Endothelial cell of umbilical vein (primary cell): ENCODE results near the gene TLE3. TPM values are rescaled to one million over a fixed set of nuclear protein-coding genes. Genes with fewer than 3 reads are reported as not detected.

Source experiments
- BruUV-seq: library from RNA; stranded (reverse); fragments of 400-500 nt; replicated peaks from 2 replicates; lab custom pipeline; 2021; lab: Mats Ljungman, UMichigan
- CTCF ChIA-PET: fragments of 300-600, 350-600 bp; sonication (Branson Sonifier 250); formaldehyde crosslinking; loops from one replicate; lab custom pipeline; 2021; ENCODE audit warnings: antibody characterized with exemption, inconsistent platforms; lab: Charles Lee
- POLR2A ChIA-PET: fragments of 300-600, 350-600 bp; sonication (Branson Sonifier 250); formaldehyde crosslinking; loops from one replicate; lab custom pipeline; 2021; ENCODE audit warnings: antibody characterized with exemption, inconsistent platforms; lab: Charles Lee
- DNase-seq: peaks from one replicate; pipeline ENCODE4 v3.0.0-alpha.2; 2011; ENCODE audit warnings: low read depth, low spot score
- FAIRE-seq: peaks from 2 replicates; lab custom pipeline; 2011; peaks lifted over from hg19 to GRCh38; lab: Jason Lieb, UNC
- H2AFZ ChIP-seq: 2 replicates; pipeline ENCODE4 v1.6.0; 2012; ENCODE audit warnings: low read depth, low read length, control low read depth, inconsistent platforms
- H3K27ac ChIP-seq: 2 replicates; pipeline ENCODE4 v1.5.1; 2011; ENCODE audit warnings: low read depth, mild to moderate bottlenecking, control low read depth, low read length, moderate library complexity; ENCODE audit not compliant: insufficient read depth
- H3K27me3 ChIP-seq, 2 experiments: 2 replicates each; pipeline versions ENCODE4 v1.6.0 to v1.6.1; 2011; ENCODE audit warnings: low read length in 2 of 2, mixed read lengths in 1 of 2; ENCODE audit not compliant: control insufficient read depth in 2 of 2, insufficient read depth in 2 of 2
- H3K36me3 ChIP-seq, 2 experiments: 2 replicates in 1 of 2; 3 replicates in 1 of 2; pipeline ENCODE4 v1.5.1; 2011; ENCODE audit warnings: low read length in 2 of 2, mild to moderate bottlenecking in 1 of 2, moderate library complexity in 1 of 2; ENCODE audit not compliant: control insufficient read depth in 2 of 2, insufficient read depth in 2 of 2; ENCODE audit errors: extremely low read depth in 1 of 2
- H3K4me1 ChIP-seq: 3 replicates; pipeline ENCODE4 v1.5.1; 2011; ENCODE audit warnings: mild to moderate bottlenecking, low read length; ENCODE audit not compliant: control insufficient read depth, insufficient read depth; ENCODE audit errors: extremely low read depth
- H3K4me2 ChIP-seq: 2 replicates; pipeline ENCODE4 v1.6.1; 2011; ENCODE audit warnings: low read length, control low read depth, mixed read lengths; ENCODE audit not compliant: insufficient read depth
- H3K4me3 ChIP-seq, 3 experiments: fragments of 200-600 bp in 1 of 3; sonication (generic), shearing (Covaris generic) in 1 of 3; replicated peaks in 1 of 3; 2 replicates each; pipeline ENCODE4 v1.5.1; 2011 to 2016; ENCODE audit warnings: control low read depth in 3 of 3, low read length in 3 of 3, mild to moderate bottlenecking in 2 of 3, inconsistent platforms in 1 of 3, low read depth in 1 of 3, moderate library complexity in 1 of 3; ENCODE audit not compliant: insufficient read depth in 1 of 3
- H3K79me2 ChIP-seq: 2 replicates; pipeline ENCODE4 v1.6.0; 2012; ENCODE audit warnings: low read length, inconsistent platforms; ENCODE audit not compliant: control insufficient read depth, insufficient read depth
- H3K9ac ChIP-seq: replicated peaks from 2 replicates; pipeline ENCODE3; 2011; ENCODE audit warnings: low read length, control low read depth; ENCODE audit not compliant: insufficient read depth; ENCODE audit errors: extremely low read depth
- H3K9me1 ChIP-seq: replicated peaks from 3 replicates; pipeline ENCODE4 v1.6.0; 2011; ENCODE audit warnings: mild to moderate bottlenecking, low read length; ENCODE audit not compliant: control insufficient read depth, insufficient read depth; ENCODE audit errors: extremely low read depth
- H3K9me3 ChIP-seq: replicated peaks from 2 replicates; pipeline ENCODE4 v1.5.1; 2012; ENCODE audit warnings: low read length, inconsistent platforms; ENCODE audit not compliant: control insufficient read depth, insufficient read depth
- H4K20me1 ChIP-seq: replicated peaks from 2 replicates; pipeline ENCODE3; 2011; ENCODE audit warnings: mild to moderate bottlenecking, low read length; ENCODE audit not compliant: control insufficient read depth, insufficient read depth; ENCODE audit errors: extremely low read depth
- EZH2 ChIP-seq: IDR thresholded peaks from 2 replicates; pipeline ENCODE4 v1.6.1; 2012; ENCODE audit warnings: borderline replicate concordance, low read depth, mild to moderate bottlenecking, moderate library complexity, low read length, inconsistent platforms; ENCODE audit not compliant: severe bottlenecking
- FOS ChIP-seq: IDR thresholded peaks from 2 replicates; pipeline ENCODE4 v1.6.1; 2011; ENCODE audit warnings: mild to moderate bottlenecking, low read length, moderate library complexity, borderline replicate concordance; ENCODE audit not compliant: insufficient read depth
- GATA2 ChIP-seq: IDR thresholded peaks from 2 replicates; pipeline ENCODE4 v1.7.0; 2011; ENCODE audit warnings: low read depth, mild to moderate bottlenecking, moderate library complexity, mixed read lengths, low read length; ENCODE audit not compliant: insufficient read length, insufficient read depth
- JUN ChIP-seq: IDR thresholded peaks from 2 replicates; pipeline ENCODE4 v1.6.1; 2011; ENCODE audit warnings: borderline replicate concordance, low read depth; ENCODE audit not compliant: insufficient read length, insufficient read depth
- MYC ChIP-seq: IDR thresholded peaks from one replicate; pipeline ENCODE4 v1.6.1; 2011; ENCODE audit warnings: mild to moderate bottlenecking, low read depth, low read length
- POLR2A ChIP-seq: IDR thresholded peaks from 2 replicates; pipeline ENCODE4 v1.6.1; 2012; ENCODE audit warnings: low read depth, mild to moderate bottlenecking, control low read depth, low read length
- POLR2AphosphoS5 ChIP-seq: IDR thresholded peaks from 2 replicates; pipeline ENCODE4 v1.6.1; 2012; ENCODE audit warnings: low read depth, mild to moderate bottlenecking, control low read depth, low read length, moderate library complexity; ENCODE audit not compliant: insufficient read depth
- dilution Hi-C: fragments of 300-500 bp; cut with MboI; formaldehyde crosslinking; loops from one replicate; pipeline ENCODE4 v1.15.0; 2019; ENCODE audit warnings: low sequenced_read_pairs; ENCODE audit not compliant: extremely low pct_ligation_motif_present
- intact Hi-C: fragments of 100-400 bp; cut with micrococcal nuclease; formaldehyde crosslinking; loops from one replicate; pipeline ENCODE4 v1.10.0; 2022
- polyA plus RNA-seq, 4 experiments: library from polyadenylated mRNA; depleted of rRNA in 3 of 4; stranded (reverse) in 3 of 4; unstranded in 1 of 4; fragments of >200 nt; gene quantifications; 2 replicates each; pipeline versions ENCODE4 v1.2.1 to v1.2.3, GENCODE V29; 2011 to 2012; ENCODE audit warnings: missing spikeins in 1 of 4
- total RNA-seq: library from RNA; stranded (reverse); gene quantifications from 2 replicates; pipeline ENCODE4 v1.2.3, GENCODE V29; 2021
- TF ChIP-seq, protein P1 (sequence below): IDR thresholded peaks from 2 replicates; pipeline ENCODE4 v1.6.1; 2011; ENCODE audit not compliant: insufficient read depth, insufficient read length
- TF ChIP-seq, protein P2 (sequence below), 2 donors: IDR thresholded peaks; 1 replicate in 1 of 2; 2 replicates in 1 of 2; pipeline ENCODE4 v1.5.1; 2011; ENCODE audit warnings: low read length in 2 of 2, mild to moderate bottlenecking in 2 of 2, moderate library complexity in 2 of 2, control low read depth in 1 of 2, inconsistent platforms in 1 of 2, low read depth in 1 of 2; ENCODE audit not compliant: insufficient read depth in 1 of 2; ENCODE audit errors: extremely low read depth in 1 of 2

Gene TLE3
- total and polyA plus RNA-seq, 2 donors (not counting 3 experiments of a cell fraction or from before 2014, with no cell fraction given): 40.5 to 56.9 TPM

DNA sequence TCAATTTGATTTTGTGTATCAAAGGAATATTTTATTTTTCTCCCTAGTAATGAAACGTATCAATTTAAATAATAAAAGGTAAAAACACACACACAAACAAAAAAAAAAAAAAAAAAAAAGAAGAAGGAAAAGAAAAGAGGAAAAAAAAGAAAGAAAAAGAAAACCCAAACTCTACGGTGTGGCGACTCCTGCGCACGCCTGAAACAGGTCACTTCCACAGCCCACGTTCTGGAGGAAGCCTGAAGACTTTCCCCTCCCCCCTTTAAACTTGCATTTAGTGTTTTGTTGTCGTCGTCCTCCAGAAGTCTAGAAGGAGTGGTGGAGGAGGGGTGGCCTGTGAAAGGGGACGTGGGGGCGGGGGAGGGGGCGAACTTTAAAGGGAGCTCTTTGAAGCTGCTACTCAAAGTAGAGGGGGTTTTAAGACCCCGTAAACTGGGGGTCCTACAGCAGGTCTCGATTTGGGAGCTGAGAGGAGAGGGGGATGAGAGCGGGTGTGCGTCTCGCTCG lies 2.3 kb upstream of the TLE3 start:
- H3K27ac ChIP-seq: peak overlapping the region; percentile 8
- dilution Hi-C loops: no loop called here
- TF ChIP-seq POLR2AphosphoS5 (no peak), GATA2 (no peak), FOS (no peak), JUN (no peak), MYC (no peak), POLR2A (no peak), EZH2 (no peak)
- TF ChIP-seq, protein P1, sequence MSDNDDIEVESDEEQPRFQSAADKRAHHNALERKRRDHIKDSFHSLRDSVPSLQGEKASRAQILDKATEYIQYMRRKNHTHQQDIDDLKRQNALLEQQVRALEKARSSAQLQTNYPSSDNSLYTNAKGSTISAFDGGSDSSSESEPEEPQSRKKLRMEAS: no peak
- TF ChIP-seq, protein P2, sequence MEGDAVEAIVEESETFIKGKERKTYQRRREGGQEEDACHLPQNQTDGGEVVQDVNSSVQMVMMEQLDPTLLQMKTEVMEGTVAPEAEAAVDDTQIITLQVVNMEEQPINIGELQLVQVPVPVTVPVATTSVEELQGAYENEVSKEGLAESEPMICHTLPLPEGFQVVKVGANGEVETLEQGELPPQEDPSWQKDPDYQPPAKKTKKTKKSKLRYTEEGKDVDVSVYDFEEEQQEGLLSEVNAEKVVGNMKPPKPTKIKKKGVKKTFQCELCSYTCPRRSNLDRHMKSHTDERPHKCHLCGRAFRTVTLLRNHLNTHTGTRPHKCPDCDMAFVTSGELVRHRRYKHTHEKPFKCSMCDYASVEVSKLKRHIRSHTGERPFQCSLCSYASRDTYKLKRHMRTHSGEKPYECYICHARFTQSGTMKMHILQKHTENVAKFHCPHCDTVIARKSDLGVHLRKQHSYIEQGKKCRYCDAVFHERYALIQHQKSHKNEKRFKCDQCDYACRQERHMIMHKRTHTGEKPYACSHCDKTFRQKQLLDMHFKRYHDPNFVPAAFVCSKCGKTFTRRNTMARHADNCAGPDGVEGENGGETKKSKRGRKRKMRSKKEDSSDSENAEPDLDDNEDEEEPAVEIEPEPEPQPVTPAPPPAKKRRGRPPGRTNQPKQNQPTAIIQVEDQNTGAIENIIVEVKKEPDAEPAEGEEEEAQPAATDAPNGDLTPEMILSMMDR (IDR thresholded peaks at IDR 0.05; ENCODE audit: extremely low read depth in 1 of 2, insufficient read depth in 1 of 2, low read depth in 1 of 2, low read length in 2 of 2): no peak
- H2AFZ ChIP-seq: peak overlapping the region; percentile 75
- no peaks in the 10 kb centered on the region for H3K9me3 ChIP-seq
- peaks cover 28% of the 10 kb centered on the region for H3K4me1 ChIP-seq
- FAIRE-seq (no peak), DNase-seq (no peak)
- ChIA-PET CTCF (interaction anchor here (0.8 to 5.7 kb wide), 11 partner anchors 8 to 389 kb away, joined by 3 to 60 read pairs (median 4); no protein-coding TSS in a partner anchor), POLR2A (interaction anchor here (0.7 to 3.1 kb wide), 3 partner anchors 11 to 647 kb away, joined by 4 to 26 read pairs (median 6); no protein-coding TSS in a partner anchor)
- H3K79me2 ChIP-seq: peaks cover 25% of the 10 kb centered on the region
- peak overlapping the region; percentile 84 for H3K4me2 ChIP-seq
- no peaks in the 10 kb centered on the region for H3K36me3 ChIP-seq
- no TSS peak for BruUV-seq
- H3K9ac ChIP-seq: peak overlapping the region; percentile 18
- no peaks in the 10 kb centered on the region for H3K9me1 ChIP-seq
- H3K27me3 ChIP-seq: peaks cover 0 to 7% of the 10 kb centered on the region in 2 experiments
- H4K20me1 ChIP-seq: no peaks in the 10 kb centered on the region
- intact Hi-C loops: loop anchor here (1.0 to 10.0 kb wide), 11 partner anchors 27 to 695 kb away; partner anchors contain the start of gene UACA
- H3K4me3 ChIP-seq: peak overlapping the region; percentile 22 to 38 (median 23)
